Liver (tissue), 9 donors: Measurements from ENCODE around the gene ZNF146. TPM values are rescaled to one million over a fixed set of nuclear protein-coding genes. Genes with fewer than 3 reads are reported as not detected.

Experiments used
- DNase-seq: peaks from one replicate; pipeline ENCODE4 v3.0.0-alpha.2; 2017; ENCODE audit warnings: low spot score
- H3K27ac ChIP-seq, 2 donors: one replicate each; pipeline ENCODE4 v1.7.0; 2013; ENCODE audit warnings: inconsistent platforms in 2 of 2, low read length in 2 of 2, control low read depth in 1 of 2, low read depth in 1 of 2, mild to moderate bottlenecking in 1 of 2
- H3K27me3 ChIP-seq, 4 donors: one replicate each; pipeline versions ENCODE4 v1.6.1 to v1.7.0; 2013; ENCODE audit warnings: low read length in 3 of 4, inconsistent platforms in 1 of 4, mild to moderate bottlenecking in 1 of 4, moderate library complexity in 1 of 4; ENCODE audit not compliant: control insufficient read depth in 4 of 4, insufficient read depth in 4 of 4
- H3K36me3 ChIP-seq, 4 donors: one replicate each; pipeline versions ENCODE4 v1.6.1 to v1.7.0; 2013; ENCODE audit warnings: low read length in 3 of 4, mild to moderate bottlenecking in 3 of 4, low read depth in 1 of 4, moderate library complexity in 1 of 4; ENCODE audit not compliant: control insufficient read depth in 4 of 4, insufficient read depth in 3 of 4
- H3K4me1 ChIP-seq, 4 donors: one replicate each; pipeline versions ENCODE4 v1.6.1 to v1.7.0; 2013; ENCODE audit warnings: low read length in 3 of 4, mild to moderate bottlenecking in 3 of 4, moderate library complexity in 1 of 4; ENCODE audit not compliant: control insufficient read depth in 4 of 4, insufficient read depth in 4 of 4
- H3K4me3 ChIP-seq, 3 donors: one replicate each; pipeline versions ENCODE4 v1.6.1 to v1.7.0; 2013; ENCODE audit warnings: low read length in 3 of 3, control low read depth in 1 of 3, low read depth in 1 of 3, mild to moderate bottlenecking in 1 of 3
- H3K9ac ChIP-seq, 2 donors: one replicate each; pipeline ENCODE4 v1.7.0; 2013; ENCODE audit warnings: low read length in 2 of 2, mild to moderate bottlenecking in 2 of 2, moderate library complexity in 2 of 2, control low read depth in 1 of 2, low read depth in 1 of 2
- H3K9me3 ChIP-seq, 4 donors: one replicate each; pipeline versions ENCODE4 v1.6.1 to v1.7.0; 2013; ENCODE audit warnings: low read length in 3 of 4; ENCODE audit not compliant: control insufficient read depth in 4 of 4
- EGR1 ChIP-seq, 2 donors: IDR thresholded peaks; 2 replicates each; pipeline ENCODE4 v1.6.1; 2016 to 2018; ENCODE audit warnings: antibody characterized with exemption in 2 of 2, low read depth in 2 of 2
- FOXA1 ChIP-seq: IDR thresholded peaks from 2 replicates; pipeline ENCODE4 v1.6.1; 2016; ENCODE audit warnings: antibody characterized with exemption
- FOXA2 ChIP-seq: IDR thresholded peaks from 2 replicates; pipeline ENCODE4 v1.6.1; 2016; ENCODE audit warnings: antibody characterized with exemption
- GABPA ChIP-seq, 2 donors: IDR thresholded peaks in 1 of 2; conservative IDR thresholded peaks in 1 of 2; 2 replicates each; pipeline ENCODE4 v1.6.1; 2016; ENCODE audit warnings: antibody characterized with exemption in 2 of 2, mild to moderate bottlenecking in 1 of 2, moderate library complexity in 1 of 2
- HNF4A ChIP-seq, 2 donors: conservative IDR thresholded peaks; 2 replicates each; pipeline ENCODE4 v1.6.1; 2016; ENCODE audit warnings: antibody characterized with exemption in 2 of 2, mild to moderate bottlenecking in 2 of 2
- HNF4G ChIP-seq: IDR thresholded peaks from 2 replicates; pipeline ENCODE4 v1.6.1; 2016; ENCODE audit warnings: antibody characterized with exemption
- JUND ChIP-seq, 2 donors: IDR thresholded peaks; 2 replicates each; pipeline ENCODE4 v1.6.1; 2016; ENCODE audit warnings: antibody characterized with exemption in 2 of 2
- NR2F2 ChIP-seq: IDR thresholded peaks from 2 replicates; pipeline ENCODE4 v1.6.1; 2016; ENCODE audit warnings: antibody characterized with exemption
- RAD21 ChIP-seq, 2 donors: IDR thresholded peaks; 2 replicates each; pipeline ENCODE4 v1.6.1; 2016; ENCODE audit warnings: antibody characterized with exemption in 2 of 2, mild to moderate bottlenecking in 2 of 2
- RXRA ChIP-seq, 2 donors: IDR thresholded peaks; 2 replicates each; pipeline ENCODE4 v1.6.1; 2017 to 2018; ENCODE audit warnings: antibody characterized with exemption in 2 of 2, mild to moderate bottlenecking in 1 of 2
- SP1 ChIP-seq: IDR thresholded peaks from 2 replicates; pipeline ENCODE4 v1.6.1; 2018; ENCODE audit warnings: antibody characterized with exemption, mild to moderate bottlenecking
- TAF1 ChIP-seq: conservative IDR thresholded peaks from 2 replicates; pipeline ENCODE4 v1.6.1; 2016; ENCODE audit warnings: antibody characterized with exemption, mild to moderate bottlenecking
- YY1 ChIP-seq: IDR thresholded peaks from 2 replicates; pipeline ENCODE4 v1.6.1; 2016; ENCODE audit warnings: antibody characterized with exemption, mild to moderate bottlenecking
- whole genome bisulfite sequencing: extraction: QIAGEN DNeasy Blood & Tissue Kit; methylation state at CpG from one replicate; pipeline ENCODE4 v1.1.7; 2013; 5-methylcytosine and 5-hydroxymethylcytosine counted together
- polyA plus RNA-seq, 2 donors: library from polyadenylated mRNA; stranded (reverse) in 1 of 2; unstranded in 1 of 2; fragments of 200-250 nt in 1 of 2; fragments of >200 nt in 1 of 2; fragmentation: Nextera tagmentation in 1 of 2; extraction: Ambion mirVana in 1 of 2; gene quantifications; one replicate each; pipeline versions ENCODE4 v1.2.1 to v1.2.3, GENCODE V29; 2013 to 2015
- total RNA-seq, 2 donors: library from RNA; depleted of rRNA; stranded (reverse); fragments of >200 nt; gene quantifications; one replicate each; pipeline ENCODE4 v1.2.3, GENCODE V29; 2014
- TF ChIP-seq, protein P1 (sequence below): fragments of 150-350 bp; IDR thresholded peaks from 2 replicates; pipeline ENCODE4 v1.5.1; 2017; ENCODE audit warnings: improper control_type of control experiment, low read depth, low read length; ENCODE audit not compliant: missing input control
- TF ChIP-seq, protein P2 (sequence below): IDR thresholded peaks from 2 replicates; pipeline ENCODE4 v1.6.1; 2016; ENCODE audit warnings: antibody characterized with exemption
- TF ChIP-seq, protein P3 (sequence below): IDR thresholded peaks from 2 replicates; pipeline ENCODE4 v1.6.1; 2016; ENCODE audit warnings: antibody characterized with exemption
- TF ChIP-seq, protein P4 (sequence below): IDR thresholded peaks from 2 replicates; pipeline ENCODE4 v1.6.1; 2016; ENCODE audit warnings: antibody characterized with exemption, mild to moderate bottlenecking
- TF ChIP-seq, protein P5 (sequence below): IDR thresholded peaks from 2 replicates; pipeline ENCODE4 v1.6.1; 2016; ENCODE audit warnings: antibody characterized with exemption
- donor health status: healthy.
- donor health status: healthy.
- donor health status: healthy.
- donor health status: healthy.
- donor health status: healthy.

The ZNF146 gene
- total and polyA plus RNA-seq, 4 donors = 16.6 to 48.6 (median 24.1) TPM

DNA sequence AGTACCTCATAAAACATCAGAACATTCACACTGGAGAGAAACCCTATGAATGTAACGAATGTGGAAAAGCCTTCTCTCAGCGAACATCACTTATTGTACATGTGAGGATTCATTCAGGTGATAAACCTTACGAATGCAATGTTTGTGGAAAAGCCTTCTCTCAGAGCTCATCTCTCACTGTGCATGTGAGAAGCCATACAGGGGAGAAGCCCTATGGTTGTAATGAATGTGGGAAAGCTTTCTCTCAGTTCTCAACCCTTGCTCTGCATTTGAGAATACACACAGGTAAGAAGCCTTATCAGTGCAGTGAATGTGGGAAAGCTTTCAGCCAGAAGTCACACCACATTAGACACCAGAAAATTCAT is 22.0 kb downstream of the ZNF146 start:
- peaks cover 31 to 58% (median 44%) of the 10 kb centered on the region in 4 donors for H3K9me3 ChIP-seq

More for the DNA sequence above, 22.0 kb downstream of the ZNF146 start:
- peaks cover 33 to 68% (median 55%) of the 10 kb centered on the region in 4 donors for H3K36me3 ChIP-seq
- H3K4me1 ChIP-seq = no peaks in the 10 kb centered on the region
- no peak overlapping the region for H3K9ac ChIP-seq
- H3K4me3 ChIP-seq = peak overlapping the region in 2 of 3 donors; percentile 40 to 66
- TF ChIP-seq HNF4G (no peak), HNF4A (conservative IDR thresholded peaks at IDR 0.05) (no peak), FOXA2 (no peak), FOXA1 (no peak), SP1 (no peak), YY1 (no peak), EGR1 (IDR thresholded peaks at IDR 0.05; ENCODE audit: low read depth in 2 of 2) (no peak), GABPA (IDR thresholded peaks at IDR 0.05 in 1 of 2, conservative IDR thresholded peaks at IDR 0.05 in 1 of 2) (no peak), TAF1 (no peak), RXRA (IDR thresholded peaks at IDR 0.05) (no peak), NR2F2 (no peak), JUND (IDR thresholded peaks at IDR 0.05) (no peak), RAD21 (IDR thresholded peaks at IDR 0.05) (no peak)
- TF ChIP-seq, protein P1, sequence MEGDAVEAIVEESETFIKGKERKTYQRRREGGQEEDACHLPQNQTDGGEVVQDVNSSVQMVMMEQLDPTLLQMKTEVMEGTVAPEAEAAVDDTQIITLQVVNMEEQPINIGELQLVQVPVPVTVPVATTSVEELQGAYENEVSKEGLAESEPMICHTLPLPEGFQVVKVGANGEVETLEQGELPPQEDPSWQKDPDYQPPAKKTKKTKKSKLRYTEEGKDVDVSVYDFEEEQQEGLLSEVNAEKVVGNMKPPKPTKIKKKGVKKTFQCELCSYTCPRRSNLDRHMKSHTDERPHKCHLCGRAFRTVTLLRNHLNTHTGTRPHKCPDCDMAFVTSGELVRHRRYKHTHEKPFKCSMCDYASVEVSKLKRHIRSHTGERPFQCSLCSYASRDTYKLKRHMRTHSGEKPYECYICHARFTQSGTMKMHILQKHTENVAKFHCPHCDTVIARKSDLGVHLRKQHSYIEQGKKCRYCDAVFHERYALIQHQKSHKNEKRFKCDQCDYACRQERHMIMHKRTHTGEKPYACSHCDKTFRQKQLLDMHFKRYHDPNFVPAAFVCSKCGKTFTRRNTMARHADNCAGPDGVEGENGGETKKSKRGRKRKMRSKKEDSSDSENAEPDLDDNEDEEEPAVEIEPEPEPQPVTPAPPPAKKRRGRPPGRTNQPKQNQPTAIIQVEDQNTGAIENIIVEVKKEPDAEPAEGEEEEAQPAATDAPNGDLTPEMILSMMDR = no peak
- TF ChIP-seq, protein P2, sequence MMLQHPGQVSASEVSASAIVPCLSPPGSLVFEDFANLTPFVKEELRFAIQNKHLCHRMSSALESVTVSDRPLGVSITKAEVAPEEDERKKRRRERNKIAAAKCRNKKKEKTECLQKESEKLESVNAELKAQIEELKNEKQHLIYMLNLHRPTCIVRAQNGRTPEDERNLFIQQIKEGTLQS = no peak
- TF ChIP-seq, protein P3, sequence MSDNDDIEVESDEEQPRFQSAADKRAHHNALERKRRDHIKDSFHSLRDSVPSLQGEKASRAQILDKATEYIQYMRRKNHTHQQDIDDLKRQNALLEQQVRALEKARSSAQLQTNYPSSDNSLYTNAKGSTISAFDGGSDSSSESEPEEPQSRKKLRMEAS = no peak
- TF ChIP-seq, protein P4, sequence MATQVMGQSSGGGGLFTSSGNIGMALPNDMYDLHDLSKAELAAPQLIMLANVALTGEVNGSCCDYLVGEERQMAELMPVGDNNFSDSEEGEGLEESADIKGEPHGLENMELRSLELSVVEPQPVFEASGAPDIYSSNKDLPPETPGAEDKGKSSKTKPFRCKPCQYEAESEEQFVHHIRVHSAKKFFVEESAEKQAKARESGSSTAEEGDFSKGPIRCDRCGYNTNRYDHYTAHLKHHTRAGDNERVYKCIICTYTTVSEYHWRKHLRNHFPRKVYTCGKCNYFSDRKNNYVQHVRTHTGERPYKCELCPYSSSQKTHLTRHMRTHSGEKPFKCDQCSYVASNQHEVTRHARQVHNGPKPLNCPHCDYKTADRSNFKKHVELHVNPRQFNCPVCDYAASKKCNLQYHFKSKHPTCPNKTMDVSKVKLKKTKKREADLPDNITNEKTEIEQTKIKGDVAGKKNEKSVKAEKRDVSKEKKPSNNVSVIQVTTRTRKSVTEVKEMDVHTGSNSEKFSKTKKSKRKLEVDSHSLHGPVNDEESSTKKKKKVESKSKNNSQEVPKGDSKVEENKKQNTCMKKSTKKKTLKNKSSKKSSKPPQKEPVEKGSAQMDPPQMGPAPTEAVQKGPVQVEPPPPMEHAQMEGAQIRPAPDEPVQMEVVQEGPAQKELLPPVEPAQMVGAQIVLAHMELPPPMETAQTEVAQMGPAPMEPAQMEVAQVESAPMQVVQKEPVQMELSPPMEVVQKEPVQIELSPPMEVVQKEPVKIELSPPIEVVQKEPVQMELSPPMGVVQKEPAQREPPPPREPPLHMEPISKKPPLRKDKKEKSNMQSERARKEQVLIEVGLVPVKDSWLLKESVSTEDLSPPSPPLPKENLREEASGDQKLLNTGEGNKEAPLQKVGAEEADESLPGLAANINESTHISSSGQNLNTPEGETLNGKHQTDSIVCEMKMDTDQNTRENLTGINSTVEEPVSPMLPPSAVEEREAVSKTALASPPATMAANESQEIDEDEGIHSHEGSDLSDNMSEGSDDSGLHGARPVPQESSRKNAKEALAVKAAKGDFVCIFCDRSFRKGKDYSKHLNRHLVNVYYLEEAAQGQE = no peak
- TF ChIP-seq, protein P5, sequence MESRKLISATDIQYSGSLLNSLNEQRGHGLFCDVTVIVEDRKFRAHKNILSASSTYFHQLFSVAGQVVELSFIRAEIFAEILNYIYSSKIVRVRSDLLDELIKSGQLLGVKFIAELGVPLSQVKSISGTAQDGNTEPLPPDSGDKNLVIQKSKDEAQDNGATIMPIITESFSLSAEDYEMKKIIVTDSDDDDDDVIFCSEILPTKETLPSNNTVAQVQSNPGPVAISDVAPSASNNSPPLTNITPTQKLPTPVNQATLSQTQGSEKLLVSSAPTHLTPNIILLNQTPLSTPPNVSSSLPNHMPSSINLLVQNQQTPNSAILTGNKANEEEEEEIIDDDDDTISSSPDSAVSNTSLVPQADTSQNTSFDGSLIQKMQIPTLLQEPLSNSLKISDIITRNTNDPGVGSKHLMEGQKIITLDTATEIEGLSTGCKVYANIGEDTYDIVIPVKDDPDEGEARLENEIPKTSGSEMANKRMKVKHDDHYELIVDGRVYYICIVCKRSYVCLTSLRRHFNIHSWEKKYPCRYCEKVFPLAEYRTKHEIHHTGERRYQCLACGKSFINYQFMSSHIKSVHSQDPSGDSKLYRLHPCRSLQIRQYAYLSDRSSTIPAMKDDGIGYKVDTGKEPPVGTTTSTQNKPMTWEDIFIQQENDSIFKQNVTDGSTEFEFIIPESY = no peak
- no peak for DNase-seq
- H3K27me3 ChIP-seq = no peaks in the 10 kb centered on the region
- WGBS = 100% methylated on average over 3 of the region's 3 CpGs
- no peak overlapping the region for H3K27ac ChIP-seq
